Neuronal stem cell (in vitro differentiated cells): ENCODE data around the gene TEKT1. TPM values are rescaled to one million over a fixed set of nuclear protein-coding genes. Genes with fewer than 3 reads are reported as not detected.

ENCODE experiments used
- small RNA-seq: library from polyadenylated mRNA; stranded (forward); fragments of <200 nt; extraction: miRNeasy Mini kit (QIAGEN cat#:217004); gene quantifications from one replicate; pipeline ENCODE3, GENCODE V24; 2013; ENCODE audit not compliant: insufficient read depth

The TEKT1 gene

Small RNA genes lying within 50 kb of the gene (small RNA-seq; reads per million reads assigned to genes)
- not detected for gene AC004706.2
